ENCODE data around the gene CHRNA3. TPM values are rescaled to one million over a fixed set of nuclear protein-coding genes. Genes with fewer than 3 reads are reported as not detected.

CHRNA3 gene
- polyA plus RNA-seq (ENCODE audit: insufficient read length in 4 of 4): 1 to 10 TPM in 3 of 4 donors, under 1 TPM in 1; 0.89 to 1.5 (median 1.5) TPM

- no peak for DNase-seq (ENCODE audit: low read depth in 4 of 4, low spot score in 3 of 4)
Measured at GRCh38 chr15:78620527-78621421, at the start of gene CHRNA3. Gene CHRNA3, minus strand, starts transcription at chr15:78620996. Its CDS starts 202 bp downstream, at chr15:78620794.

- no peak for DNase-seq (ENCODE audit: low read depth in 4 of 4, low spot score in 3 of 4)
Measured at GRCh38 chr15:78668987-78669386, 48.2 kb upstream of the CHRNA3 start.

GRCh38 chr15:78667578-78668236, 46.9 kb upstream of the CHRNA3 start:
- no peak for DNase-seq (ENCODE audit: low read depth in 4 of 4, low spot score in 3 of 4)

- no peak for DNase-seq (ENCODE audit: low read depth in 4 of 4, low spot score in 3 of 4)
Measured at GRCh38 chr15:78666010-78666409, 45.2 kb upstream of the CHRNA3 start.

- no peak for DNase-seq (ENCODE audit: low read depth in 4 of 4, low spot score in 3 of 4)
Measured at GRCh38 chr15:78663703-78664102, 42.9 kb upstream of the CHRNA3 start.

- DNase-seq (ENCODE audit: low read depth in 4 of 4, low spot score in 3 of 4): no peak
Measured at GRCh38 chr15:78662028-78662427, 41.2 kb upstream of the CHRNA3 start.

GRCh38 chr15:78661001-78661400, 40.2 kb upstream of the CHRNA3 start:
- DNase-seq (ENCODE audit: low read depth in 4 of 4, low spot score in 3 of 4): no peak

- DNase-seq (ENCODE audit: low read depth in 4 of 4, low spot score in 3 of 4): no peak
Measured at GRCh38 chr15:78660584-78660983, 39.8 kb upstream of the CHRNA3 start.

GRCh38 chr15:78658823-78659222, 38.0 kb upstream of the CHRNA3 start:
- no peak for DNase-seq (ENCODE audit: low read depth in 4 of 4, low spot score in 3 of 4)

GRCh38 chr15:78654272-78654671, 33.5 kb upstream of the CHRNA3 start:
- DNase-seq (ENCODE audit: low read depth in 4 of 4, low spot score in 3 of 4): no peak

- no peak for DNase-seq (ENCODE audit: low read depth in 4 of 4, low spot score in 3 of 4)
Measured at GRCh38 chr15:78651930-78652615, 31.3 kb upstream of the CHRNA3 start.

GRCh38 chr15:78651007-78651406, 30.2 kb upstream of the CHRNA3 start:
- no peak for DNase-seq (ENCODE audit: low read depth in 4 of 4, low spot score in 3 of 4)

GRCh38 chr15:78650022-78650421, 29.2 kb upstream of the CHRNA3 start:
- DNase-seq (ENCODE audit: low read depth in 4 of 4, low spot score in 3 of 4): no peak

GRCh38 chr15:78645009-78645408, 24.2 kb upstream of the CHRNA3 start:
- no peak for DNase-seq (ENCODE audit: low read depth in 4 of 4, low spot score in 3 of 4)

- no peak for DNase-seq (ENCODE audit: low read depth in 4 of 4, low spot score in 3 of 4)
Measured at GRCh38 chr15:78642331-78642730, 21.5 kb upstream of the CHRNA3 start.

GRCh38 chr15:78641749-78642275, 21.0 kb upstream of the CHRNA3 start:
- DNase-seq (ENCODE audit: low read depth in 4 of 4, low spot score in 3 of 4): no peak

GRCh38 chr15:78641102-78641748, 20.4 kb upstream of the CHRNA3 start, which contains the start of gene CHRNB4:
Gene CHRNB4, minus strand, starts transcription at chr15:78641210. Its CDS starts 77 bp downstream, at chr15:78641133.
- DNase-seq (ENCODE audit: low read depth in 4 of 4, low spot score in 3 of 4): peak in 1 of 4 donors; percentile 50

- DNase-seq (ENCODE audit: low read depth in 4 of 4, low spot score in 3 of 4): no peak
Measured at GRCh38 chr15:78640527-78641101, 19.8 kb upstream of the CHRNA3 start.

- peak in 1 of 4 donors; percentile 67 for DNase-seq (ENCODE audit: low read depth in 4 of 4, low spot score in 3 of 4)
Measured at GRCh38 chr15:78638658-78639314, 18.0 kb upstream of the CHRNA3 start.

Measured in left renal pelvis (tissue), 4 donors.